Effector memory CD4-positive, alpha-beta T cell (primary cell): Measurements from ENCODE around the gene DOCK4.

Source experiments
- DNase-seq, 3 donors: peaks; one replicate each; pipeline ENCODE4 v3.0.0-alpha.2; 2020
- H3K27ac ChIP-seq: 2 replicates; pipeline ENCODE4 v1.7.0; 2013; ENCODE audit warnings: mild to moderate bottlenecking, low read length, moderate library complexity; ENCODE audit not compliant: insufficient read depth, poor library complexity, severe bottlenecking
- H3K27me3 ChIP-seq: replicated peaks from 2 replicates; pipeline ENCODE4 v1.7.0; 2013; ENCODE audit warnings: mild to moderate bottlenecking, low read length; ENCODE audit not compliant: insufficient read depth, control insufficient read depth, poor library complexity, severe bottlenecking
- H3K36me3 ChIP-seq: 2 replicates; pipeline ENCODE4 v1.7.0; 2013; ENCODE audit warnings: mild to moderate bottlenecking, low read length, moderate library complexity; ENCODE audit not compliant: control insufficient read depth, insufficient read depth
- H3K4me1 ChIP-seq: 2 replicates; pipeline ENCODE4 v1.7.0; 2013; ENCODE audit warnings: low read length, mild to moderate bottlenecking; ENCODE audit not compliant: control insufficient read depth, insufficient read depth, poor library complexity, severe bottlenecking
- H3K4me3 ChIP-seq: 2 replicates; pipeline ENCODE4 v1.7.0; 2013; ENCODE audit warnings: low read length, low read depth, mild to moderate bottlenecking; ENCODE audit not compliant: insufficient read depth, poor library complexity, severe bottlenecking
- H3K9me3 ChIP-seq: 2 replicates; pipeline ENCODE4 v1.7.0; 2013; ENCODE audit warnings: mild to moderate bottlenecking, low read length, moderate library complexity; ENCODE audit not compliant: control insufficient read depth

The DOCK4 gene

DNA sequence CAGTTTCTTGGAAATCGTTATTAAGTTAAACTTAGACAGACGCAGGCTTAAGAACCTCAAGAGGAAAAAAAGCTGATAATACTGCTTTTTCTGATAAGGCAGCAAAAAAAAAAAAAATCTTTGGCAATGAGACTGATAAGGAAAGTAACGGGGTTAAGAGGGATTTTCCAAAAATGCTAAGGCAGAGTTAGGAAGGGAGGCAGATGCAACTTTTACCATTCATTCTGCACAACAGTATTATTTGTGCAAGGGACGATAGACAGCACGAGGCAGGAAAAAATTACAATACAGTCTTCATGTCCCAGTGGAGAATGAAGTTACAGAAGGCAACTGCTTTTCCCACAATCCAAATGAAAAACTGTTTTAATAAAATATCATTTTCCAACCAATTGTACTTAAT, 194.0 kb downstream of the DOCK4 start:
- no peak overlapping the region for H3K27ac ChIP-seq
- H3K4me1 ChIP-seq, result no peaks in the 10 kb centered on the region
- no peaks in the 10 kb centered on the region for H3K27me3 ChIP-seq
- no peaks in the 10 kb centered on the region for H3K36me3 ChIP-seq
- no peaks in the 10 kb centered on the region for H3K9me3 ChIP-seq
- no peak overlapping the region for H3K4me3 ChIP-seq
- DNase-seq, result no peak

DNA sequence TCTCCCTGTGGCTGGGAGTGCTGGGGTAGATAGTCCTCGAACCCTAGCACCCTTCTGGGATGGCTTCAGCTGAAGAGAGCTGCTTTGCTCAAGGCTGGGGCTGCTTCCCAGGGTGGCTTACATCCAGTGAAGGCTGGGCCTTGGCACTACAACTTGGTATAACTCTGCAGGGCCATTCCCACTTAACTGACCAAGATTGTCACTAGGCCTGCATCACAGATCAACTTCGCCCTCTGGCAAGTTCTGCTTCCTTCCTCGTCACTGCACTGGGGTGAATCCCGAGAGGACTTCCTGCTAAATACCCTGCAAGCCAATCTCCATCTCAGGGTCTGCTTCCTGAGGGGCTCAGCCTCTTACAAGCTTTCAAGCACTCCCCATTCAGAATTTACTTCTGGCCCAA, 195.2 kb downstream of the DOCK4 start:
- Histone ChIP-seq H3K4me3 (no peak overlapping the region), H3K9me3 (no peaks in the 10 kb centered on the region), H3K4me1 (no peaks in the 10 kb centered on the region), H3K27me3 (no peaks in the 10 kb centered on the region), H3K27ac (no peak overlapping the region), H3K36me3 (no peaks in the 10 kb centered on the region)
- DNase-seq, result no peak

DNA sequence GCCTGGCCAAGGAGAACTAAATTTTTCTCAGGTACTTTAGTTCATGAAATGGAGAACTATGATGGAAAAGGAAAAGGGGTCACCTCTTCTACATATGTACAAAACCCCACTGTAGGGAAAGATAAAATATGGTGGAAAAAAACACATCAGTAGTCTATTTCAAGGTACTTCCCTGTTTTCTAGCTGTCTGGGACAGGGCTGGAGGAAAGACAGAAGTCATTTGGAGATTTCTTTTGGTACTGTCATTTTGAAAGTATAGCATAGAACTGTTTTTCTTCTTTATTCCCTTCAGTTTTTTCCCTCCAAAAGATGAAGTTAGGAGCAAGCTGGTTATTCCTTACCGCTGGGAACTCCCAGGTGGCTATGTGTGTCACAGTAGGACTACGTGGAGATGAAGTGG, 196.1 kb downstream of the DOCK4 start:
- no peak overlapping the region for H3K4me3 ChIP-seq
- DNase-seq, result no peak
- H3K4me1 ChIP-seq, result no peaks in the 10 kb centered on the region
- no peaks in the 10 kb centered on the region for H3K36me3 ChIP-seq
- H3K9me3 ChIP-seq, result no peaks in the 10 kb centered on the region
- H3K27ac ChIP-seq, result no peak overlapping the region
- H3K27me3 ChIP-seq, result no peaks in the 10 kb centered on the region

DNA sequence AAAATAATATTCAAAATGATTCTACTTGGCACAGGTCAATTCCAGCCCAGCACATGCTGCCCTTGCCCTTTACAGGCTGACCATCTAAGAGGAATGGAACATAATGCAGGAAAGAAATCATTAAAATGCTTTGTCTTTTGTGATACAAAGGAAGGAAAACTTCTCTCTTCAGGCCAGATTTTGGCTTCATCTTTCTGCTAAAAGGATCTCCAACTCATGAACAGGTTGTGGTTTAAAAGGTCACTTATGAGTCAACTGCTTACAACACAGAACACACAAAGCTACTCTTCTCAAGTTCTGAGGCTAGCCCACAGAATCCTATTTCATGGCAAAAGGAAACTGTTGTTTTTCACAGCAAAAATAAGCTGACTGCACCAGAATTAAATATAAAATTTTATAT, 197.1 kb downstream of the DOCK4 start:
- H3K36me3 ChIP-seq, result no peaks in the 10 kb centered on the region
- H3K4me3 ChIP-seq, result no peak overlapping the region
- H3K27ac ChIP-seq, result no peak overlapping the region
- no peak for DNase-seq
- H3K9me3 ChIP-seq, result no peaks in the 10 kb centered on the region
- no peaks in the 10 kb centered on the region for H3K4me1 ChIP-seq
- H3K27me3 ChIP-seq, result no peaks in the 10 kb centered on the region

DNA sequence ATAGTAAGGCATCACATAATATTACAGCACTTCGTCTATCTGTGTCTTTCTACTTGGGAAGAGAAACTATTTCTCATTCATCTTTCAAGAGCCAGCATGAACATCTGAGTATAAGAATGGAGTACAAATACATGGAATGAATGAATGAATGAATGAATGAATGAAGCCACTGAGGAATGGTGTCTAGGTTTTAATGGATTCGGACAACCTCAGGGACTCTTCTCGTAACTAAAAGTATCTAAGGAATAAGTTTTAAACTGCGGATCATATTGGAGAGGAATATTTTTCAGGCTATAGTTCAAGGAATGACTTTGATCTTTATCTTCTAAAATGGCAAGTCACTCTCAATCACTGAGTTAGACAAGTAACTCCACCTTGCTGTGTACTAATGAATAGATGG, 199.0 kb downstream of the DOCK4 start:
- Histone ChIP-seq H3K27ac (no peak overlapping the region), H3K4me1 (no peaks in the 10 kb centered on the region), H3K36me3 (no peaks in the 10 kb centered on the region), H3K27me3 (no peaks in the 10 kb centered on the region), H3K9me3 (no peaks in the 10 kb centered on the region), H3K4me3 (no peak overlapping the region)
- DNase-seq, result no peak

DNA sequence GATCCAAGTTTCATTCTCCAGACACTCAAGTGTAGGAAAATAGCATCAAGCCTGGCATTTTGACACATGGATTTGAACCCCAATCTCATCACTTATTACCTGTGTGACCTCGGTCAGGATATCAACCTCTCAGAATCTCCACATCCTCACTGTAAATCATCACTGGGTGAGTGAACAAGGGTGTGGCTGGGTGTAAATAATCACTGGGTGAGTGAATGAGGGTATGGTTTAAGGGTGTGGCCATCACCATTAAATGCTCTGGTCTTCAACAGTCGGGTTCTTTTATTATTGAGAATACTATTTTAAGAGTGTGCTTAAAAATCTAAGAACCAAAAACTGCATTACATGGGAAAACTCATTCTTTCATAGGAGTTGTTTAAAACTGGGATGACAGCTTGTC, 200.1 kb downstream of the DOCK4 start:
- Histone ChIP-seq H3K27me3 (no peaks in the 10 kb centered on the region), H3K9me3 (no peaks in the 10 kb centered on the region), H3K4me3 (no peak overlapping the region), H3K4me1 (no peaks in the 10 kb centered on the region), H3K36me3 (no peaks in the 10 kb centered on the region), H3K27ac (no peak overlapping the region)
- DNase-seq, result no peak

DNA sequence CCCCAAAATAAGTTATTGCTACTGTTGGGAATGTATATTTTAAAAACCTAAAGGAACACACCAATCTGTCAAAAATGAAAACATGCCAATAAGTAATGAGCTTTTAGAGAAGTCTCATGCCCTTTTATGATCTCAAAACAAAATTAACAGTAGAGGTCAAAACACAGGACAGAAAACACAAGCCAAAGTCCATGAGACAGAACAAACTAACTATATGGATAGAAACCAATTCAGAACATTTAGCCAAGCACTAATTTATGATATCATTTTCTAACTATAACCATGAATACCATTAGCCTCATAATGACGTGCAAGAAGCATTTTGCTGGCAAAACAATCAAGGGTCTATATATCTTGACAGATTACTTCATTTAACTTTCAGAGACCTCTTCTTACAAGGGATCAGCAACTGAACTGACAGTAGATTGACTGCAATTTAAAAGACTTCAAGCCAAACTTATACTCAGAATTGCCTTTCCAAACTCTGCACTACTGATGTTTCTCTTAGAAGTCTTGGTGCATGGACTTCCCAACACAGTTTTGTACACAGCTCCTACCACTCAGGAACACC, 200.9 kb downstream of the DOCK4 start:
- DNase-seq, result no peak
- H3K27ac ChIP-seq, result no peak overlapping the region
- no peaks in the 10 kb centered on the region for H3K27me3 ChIP-seq
- H3K9me3 ChIP-seq, result no peaks in the 10 kb centered on the region
- H3K36me3 ChIP-seq, result no peaks in the 10 kb centered on the region
- no peak overlapping the region for H3K4me3 ChIP-seq
- H3K4me1 ChIP-seq, result no peaks in the 10 kb centered on the region

DNA sequence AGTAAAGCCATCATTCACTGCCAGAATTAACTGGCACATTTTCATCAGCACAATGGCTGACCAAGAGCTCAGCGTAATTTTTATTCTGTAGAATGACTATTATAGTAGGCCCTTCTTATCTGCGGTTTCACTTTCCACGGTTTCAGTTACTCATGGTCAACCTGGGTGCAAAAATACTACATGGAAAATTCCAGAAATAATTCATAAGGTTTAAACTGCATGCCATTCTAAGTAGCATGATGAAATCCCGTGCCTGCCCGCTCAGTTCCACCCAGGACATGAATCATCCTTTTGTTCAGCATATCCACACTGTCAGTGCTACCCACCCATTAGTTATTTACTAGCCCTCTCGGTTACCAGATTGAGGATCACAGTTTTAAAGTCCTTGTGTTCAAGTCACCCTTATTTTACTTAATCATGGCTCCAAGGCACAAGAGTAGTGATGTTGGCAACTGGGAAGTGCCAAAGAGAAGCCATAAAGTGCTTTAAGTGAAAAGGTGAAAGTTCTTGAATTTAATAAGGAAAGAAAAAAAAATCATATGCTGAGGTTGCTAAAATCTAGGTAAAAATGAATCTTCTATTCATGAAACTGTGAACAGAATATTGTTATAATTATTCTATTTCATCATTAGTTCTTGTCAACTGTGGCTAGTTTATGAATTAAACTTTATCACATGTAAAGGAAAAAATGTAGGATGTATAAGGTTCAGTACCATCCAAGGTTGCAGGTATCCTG, 204.9 kb downstream of the DOCK4 start:
- Histone ChIP-seq H3K36me3 (no peaks in the 10 kb centered on the region), H3K27ac (no peak overlapping the region), H3K4me1 (no peaks in the 10 kb centered on the region), H3K4me3 (no peak overlapping the region), H3K27me3 (no peaks in the 10 kb centered on the region), H3K9me3 (no peaks in the 10 kb centered on the region)
- no peak for DNase-seq

DNA sequence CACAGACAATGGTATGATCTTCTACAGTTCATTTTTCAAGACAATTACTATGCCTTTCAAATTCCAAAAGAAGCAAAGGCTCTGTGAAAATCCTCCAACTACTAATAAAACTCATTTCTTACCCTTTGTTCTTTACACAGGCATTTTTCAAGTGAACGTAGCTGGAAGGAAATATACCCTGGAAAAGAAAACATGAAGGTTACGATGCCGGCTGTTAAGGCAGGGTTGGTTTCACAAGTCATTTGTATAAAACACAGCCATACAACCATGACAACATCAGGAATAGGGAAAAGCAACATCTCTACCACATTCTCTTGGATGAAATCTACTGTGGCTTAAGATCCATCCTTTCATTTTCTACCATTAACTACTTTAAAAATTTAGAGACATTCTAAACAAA, 207.9 kb downstream of the DOCK4 start:
- no peak overlapping the region for H3K27ac ChIP-seq

DNA sequence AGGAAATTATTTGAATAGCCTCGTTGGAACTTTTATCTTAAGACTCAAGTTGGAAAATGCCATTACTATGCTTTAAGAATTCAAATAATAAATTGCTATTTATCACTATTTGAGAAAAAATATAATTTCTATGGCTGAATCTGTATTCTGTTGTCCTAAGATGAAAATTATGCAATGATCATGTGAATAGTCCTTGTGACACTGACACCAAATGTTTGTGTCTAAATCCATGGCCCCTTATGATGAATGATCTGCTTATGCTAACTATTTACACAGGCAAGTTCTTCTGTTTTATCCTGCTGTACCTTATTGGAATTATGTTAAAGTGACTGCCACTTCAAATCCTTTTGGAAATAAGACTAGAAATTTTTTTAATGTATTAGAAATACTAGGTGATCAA, 208.7 kb downstream of the DOCK4 start:
- Histone ChIP-seq H3K4me1 (no peaks in the 10 kb centered on the region), H3K36me3 (no peaks in the 10 kb centered on the region), H3K9me3 (no peaks in the 10 kb centered on the region), H3K27me3 (no peaks in the 10 kb centered on the region), H3K4me3 (no peak overlapping the region), H3K27ac (no peak overlapping the region)
- no peak for DNase-seq

More for the DNA sequence above, 207.9 kb downstream of the DOCK4 start:
- H3K36me3 ChIP-seq, result no peaks in the 10 kb centered on the region
- H3K4me3 ChIP-seq, result no peak overlapping the region
- H3K27me3 ChIP-seq, result no peaks in the 10 kb centered on the region
- no peaks in the 10 kb centered on the region for H3K4me1 ChIP-seq
- H3K9me3 ChIP-seq, result no peaks in the 10 kb centered on the region
- no peak for DNase-seq
